Anterior cingulate cortex (tissue), 58 donors: Measurements from ENCODE around the gene HAUS8.
"Not testable (repeated sequence)": the region's sequence is repeated elsewhere in the genome, so short reads cannot be mapped to it uniquely, and the experiment has no call there.

Source experiments
- DNase-seq, 58 donors: peaks; one replicate each; lab custom pipeline; 2025; lab: John Stamatoyannopoulos, UW

Gene HAUS8

DNA sequence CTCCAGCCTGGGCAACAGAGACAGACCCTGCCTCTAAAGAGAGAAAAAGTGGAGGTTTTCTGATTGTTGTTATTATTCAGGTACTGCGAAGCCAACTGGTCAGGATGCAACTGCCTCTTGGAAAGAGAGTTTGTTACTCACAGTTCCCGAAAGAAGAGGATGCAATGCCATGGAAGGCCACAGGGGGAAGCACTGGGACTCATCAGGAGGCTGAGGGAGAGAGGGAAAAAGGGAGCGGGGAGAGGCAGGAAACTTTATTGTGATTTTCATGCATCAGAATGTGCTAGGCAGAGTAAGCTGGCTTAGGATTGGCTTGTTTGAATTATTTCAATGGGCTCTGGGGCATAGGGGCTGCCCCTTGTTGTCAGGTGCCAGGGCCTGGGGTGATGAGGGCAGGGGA is 27.9 kb upstream of the HAUS8 start:
- DNase-seq, result no peak

- DNase-seq, result no peak
Measured at GRCh38 chr19:17101686-17102628, 26.7 kb upstream of the HAUS8 start.

DNA sequence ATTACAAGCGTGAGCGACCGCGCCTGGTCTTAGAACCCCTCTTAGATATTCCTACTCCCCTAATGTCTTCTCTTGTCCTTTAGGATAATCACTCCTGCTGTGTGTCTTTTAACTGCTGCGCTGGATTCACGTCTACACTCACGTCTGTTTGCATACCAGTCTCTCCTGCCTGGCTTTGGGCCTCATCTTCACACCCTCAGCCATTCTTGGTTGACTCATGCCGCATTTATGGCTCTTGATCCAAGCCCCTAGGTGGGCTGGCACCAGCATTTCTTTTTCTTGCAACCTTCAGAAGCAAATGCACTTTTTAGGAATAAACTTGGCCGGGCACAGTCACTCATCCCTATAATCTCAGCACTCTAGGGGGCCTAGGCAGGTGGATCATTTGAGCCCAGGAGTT is 23.1 kb upstream of the HAUS8 start:
- no peak for DNase-seq

DNA sequence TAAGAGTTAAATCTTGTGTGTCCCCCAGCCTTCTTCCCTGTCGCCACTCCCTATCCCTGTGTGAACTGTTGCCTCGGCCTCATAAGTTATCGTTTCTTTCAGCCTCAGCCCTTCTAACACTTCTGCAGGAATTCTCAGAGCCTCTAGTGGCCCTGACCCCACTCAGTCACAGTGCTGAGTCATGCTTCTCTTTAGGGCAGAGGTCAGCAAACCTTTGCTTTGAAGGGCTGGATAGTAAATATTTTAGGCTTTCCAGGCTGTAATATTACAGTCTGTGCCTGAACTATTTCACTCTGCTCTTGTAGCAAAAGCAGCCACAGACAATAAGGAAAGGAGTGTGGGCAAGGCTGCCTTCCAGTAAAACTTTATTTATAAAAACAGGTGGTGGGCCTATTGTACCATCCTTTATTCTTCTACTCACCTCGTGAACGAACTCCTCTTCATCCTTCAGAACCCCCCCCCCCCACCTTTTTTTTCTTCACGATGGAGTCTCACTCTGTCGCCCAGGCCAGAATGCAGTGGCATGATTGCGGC is 22.4 kb upstream of the HAUS8 start:
- no peak for DNase-seq

GRCh38 chr19:17095141-17095919 is 20.1 kb upstream of the HAUS8 start:
- DNase-seq, result no peak

DNA sequence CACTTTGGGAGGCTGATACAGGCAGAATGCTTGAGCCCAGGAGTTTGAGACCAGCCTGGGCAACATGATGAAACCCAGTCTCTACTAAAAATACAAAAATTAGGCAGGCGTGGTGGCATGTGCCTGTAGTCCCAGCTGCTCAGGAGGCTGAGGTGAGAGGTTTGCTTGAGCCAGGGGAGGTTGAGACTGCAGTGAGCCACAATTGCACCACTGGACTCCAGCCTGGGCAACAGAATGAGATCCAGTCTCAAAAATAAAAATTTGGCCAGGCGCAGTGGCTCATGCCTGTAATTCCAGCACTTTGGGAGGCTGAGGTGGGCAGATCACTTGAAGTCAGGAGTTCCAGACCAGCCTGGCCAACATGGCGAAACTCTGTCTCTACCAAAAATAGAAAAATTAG is 19.4 kb upstream of the HAUS8 start:
- DNase-seq, result not testable (repeated sequence)

GRCh38 chr19:17092696-17093095 is 17.4 kb upstream of the HAUS8 start:
- no peak for DNase-seq

DNA sequence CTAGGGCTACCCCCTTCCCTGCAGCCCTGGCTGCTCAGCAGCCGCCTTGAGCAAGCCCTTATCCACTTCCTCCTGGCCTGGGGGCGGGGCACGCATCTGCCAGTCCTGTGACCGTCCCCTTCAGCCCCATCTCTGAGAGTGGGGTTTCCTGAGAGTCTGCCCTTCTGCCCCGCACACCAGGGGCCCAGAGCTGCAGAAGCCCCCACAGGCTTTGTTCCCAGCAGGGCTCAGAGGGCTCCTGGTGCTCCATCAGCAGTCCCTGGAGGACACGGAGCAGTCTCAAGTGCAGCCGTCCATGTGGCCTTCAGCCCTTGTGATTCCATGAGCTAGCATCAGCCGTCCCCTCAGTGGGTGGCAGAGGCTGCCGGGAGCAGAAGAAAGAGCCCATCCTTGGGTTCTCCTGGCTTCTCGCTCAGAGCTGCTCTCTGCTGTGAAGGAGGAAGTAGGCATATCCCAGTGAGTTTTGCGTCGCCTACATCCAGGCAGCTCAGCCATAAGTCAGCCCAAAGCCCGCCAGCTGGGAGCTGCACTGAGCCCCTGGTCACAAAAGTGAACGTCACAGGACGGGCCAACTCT is 16.6 kb upstream of the HAUS8 start:
- DNase-seq, result peak in 10 of 58 donors; percentile 6 to 44 (median 21)

- DNase-seq, result peak in 5 of 58 donors; percentile 6 to 20 (median 13)
Measured at GRCh38 chr19:17090583-17090982, 15.3 kb upstream of the HAUS8 start.

DNA sequence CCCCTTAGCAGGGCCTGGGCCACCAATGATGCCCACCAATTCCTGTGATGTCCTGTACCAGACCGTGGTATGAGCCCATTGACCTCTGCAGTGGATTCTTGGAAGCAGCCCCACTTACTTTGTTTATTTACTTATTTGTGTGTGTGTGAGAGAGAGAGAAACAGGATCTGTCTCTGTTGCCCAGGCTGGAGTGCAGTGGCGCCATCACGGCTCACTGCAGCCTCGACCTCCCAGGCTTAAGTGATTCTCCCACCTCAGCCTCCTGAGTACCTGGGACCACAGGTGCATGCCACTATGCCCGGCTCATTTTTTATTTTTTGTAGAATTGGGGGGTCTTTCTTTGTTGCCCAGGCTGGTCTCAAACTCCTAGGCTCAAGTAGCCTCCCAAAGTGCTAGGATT is 13.3 kb upstream of the HAUS8 start:
- no peak for DNase-seq

DNA sequence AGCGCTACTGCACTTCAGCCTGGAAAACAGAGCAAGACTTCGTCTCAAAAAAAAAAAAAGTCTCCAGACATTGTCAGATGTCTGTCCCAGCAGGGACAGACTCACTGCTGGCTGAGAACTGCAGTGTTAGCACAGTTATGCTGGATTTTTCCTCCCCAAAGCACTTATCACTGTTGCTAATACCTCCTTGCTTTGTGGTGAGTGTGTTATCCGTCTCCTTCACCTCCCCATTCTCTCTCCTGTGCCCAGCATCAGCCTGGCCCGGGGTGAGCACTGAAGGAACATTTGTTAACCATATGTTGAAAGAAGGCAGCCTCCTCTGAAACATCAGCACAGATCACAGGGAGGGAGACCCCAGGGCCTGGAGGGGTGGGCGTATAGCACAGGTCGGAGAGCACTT is 11.6 kb upstream of the HAUS8 start:
- DNase-seq, result no peak

DNA sequence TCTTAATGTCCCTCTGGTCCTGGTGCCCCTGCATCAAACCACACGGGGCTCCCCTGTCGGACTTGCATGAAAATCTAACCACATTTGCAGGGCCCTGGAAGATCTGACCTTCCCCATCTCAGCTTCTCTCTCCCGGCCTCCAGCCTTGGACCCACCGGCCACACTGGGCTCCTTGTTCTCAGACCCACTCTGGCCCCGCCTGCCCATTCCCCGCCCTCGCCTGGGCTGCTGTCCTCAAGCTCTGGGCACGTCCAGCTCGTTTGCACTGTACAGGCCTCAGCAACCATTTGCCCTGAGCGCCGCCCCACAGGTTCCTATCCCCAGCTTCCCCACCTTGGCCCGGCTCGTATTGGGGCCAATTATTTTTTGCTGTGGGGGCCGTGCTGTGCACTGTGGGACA is 10.9 kb upstream of the HAUS8 start:
- DNase-seq, result peak in 53 of 58 donors; percentile 11 to 90 (median 67)

GRCh38 chr19:17081672-17082630 is 6.7 kb upstream of the HAUS8 start:
- peak in 18 of 58 donors; percentile 8 to 52 (median 25) for DNase-seq

- no peak for DNase-seq
Measured at GRCh38 chr19:17080440-17080801, 5.2 kb upstream of the HAUS8 start.

GRCh38 chr19:17079710-17080439 is 4.6 kb upstream of the HAUS8 start:
- DNase-seq, result peak in 55 of 58 donors; percentile 36 to 88 (median 72)

GRCh38 chr19:17078920-17079709 is 3.9 kb upstream of the HAUS8 start:
- DNase-seq, result peak in 12 of 58 donors; percentile 23 to 69 (median 44)

DNA sequence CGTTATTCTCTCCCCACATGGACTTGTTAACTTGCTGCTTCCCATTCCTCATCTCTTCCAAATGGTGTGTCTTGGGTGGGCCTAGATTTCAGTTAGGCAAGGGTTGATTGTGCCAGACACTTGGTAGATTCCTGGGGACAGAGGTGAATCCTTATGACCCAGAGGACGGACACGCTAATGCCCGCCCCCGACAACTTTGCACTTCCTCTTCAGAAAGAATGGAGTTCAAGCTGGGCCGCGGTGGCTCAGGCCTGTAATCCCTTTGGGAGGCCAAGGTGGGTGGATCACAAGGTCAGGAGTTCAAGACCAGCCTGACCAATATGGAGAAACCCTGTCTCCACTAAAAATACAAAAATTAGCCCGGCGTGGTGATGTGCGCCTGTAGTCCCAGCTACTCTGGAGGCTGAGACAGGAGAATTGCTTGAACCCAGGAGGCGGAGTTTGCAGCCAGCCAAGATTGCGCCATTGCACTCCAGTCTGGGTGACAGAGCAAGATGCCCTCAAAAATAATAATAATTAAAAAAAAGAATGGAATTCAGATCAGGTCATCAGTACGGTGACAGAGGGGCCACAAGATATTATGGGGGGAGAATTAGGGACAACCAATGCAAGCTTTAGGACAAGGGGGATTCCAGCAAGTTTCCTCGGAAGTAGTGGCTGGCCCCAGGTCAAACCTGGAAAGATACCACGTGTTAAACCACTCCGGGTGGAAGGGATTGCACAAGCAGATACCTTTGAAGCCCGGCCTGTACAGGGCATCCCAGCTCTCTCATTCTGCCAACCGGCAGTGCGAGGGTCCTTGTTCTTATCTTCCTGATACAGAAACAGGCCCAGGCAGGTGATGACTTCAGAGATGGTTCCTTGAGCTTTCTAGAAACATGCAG is 3.0 kb upstream of the HAUS8 start:
- DNase-seq, result no peak
